TTC549 (cell line): ENCODE data around the gene ABL2.
A peak's percentile ranks its signal among the peaks of the same experiment; 100 is the strongest.
"Not testable (repeated sequence)": the region's sequence is repeated elsewhere in the genome, so short reads cannot be mapped to it uniquely, and the experiment has no call there.

Source experiments
- FAIRE-seq: peaks from 2 replicates; lab custom pipeline; 2012; peaks lifted over from hg19 to GRCh38; lab: Jason Lieb, UNC

Gene ABL2

DNA sequence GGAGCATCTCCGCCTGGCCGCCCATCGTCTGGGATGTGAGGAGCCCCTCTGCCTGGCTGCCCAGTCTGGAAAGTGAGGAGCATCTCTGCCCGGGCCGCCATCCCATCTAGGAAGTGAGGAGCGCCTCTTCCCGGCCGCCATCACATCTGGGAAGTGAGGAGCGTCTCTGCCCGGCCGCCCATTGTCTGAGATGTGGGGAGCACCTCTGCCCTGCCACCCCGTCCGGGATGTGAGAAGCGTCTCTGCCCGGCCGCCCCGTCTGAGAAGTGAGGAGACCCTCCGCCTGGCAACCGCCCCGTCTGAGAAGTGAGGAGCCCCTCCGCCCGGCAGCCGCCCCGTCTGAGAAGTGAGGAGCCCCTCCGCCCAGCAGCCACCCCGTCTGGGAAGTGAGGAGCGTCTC, 94.3 kb downstream of the ABL2 start:
- not testable (repeated sequence) for FAIRE-seq

DNA sequence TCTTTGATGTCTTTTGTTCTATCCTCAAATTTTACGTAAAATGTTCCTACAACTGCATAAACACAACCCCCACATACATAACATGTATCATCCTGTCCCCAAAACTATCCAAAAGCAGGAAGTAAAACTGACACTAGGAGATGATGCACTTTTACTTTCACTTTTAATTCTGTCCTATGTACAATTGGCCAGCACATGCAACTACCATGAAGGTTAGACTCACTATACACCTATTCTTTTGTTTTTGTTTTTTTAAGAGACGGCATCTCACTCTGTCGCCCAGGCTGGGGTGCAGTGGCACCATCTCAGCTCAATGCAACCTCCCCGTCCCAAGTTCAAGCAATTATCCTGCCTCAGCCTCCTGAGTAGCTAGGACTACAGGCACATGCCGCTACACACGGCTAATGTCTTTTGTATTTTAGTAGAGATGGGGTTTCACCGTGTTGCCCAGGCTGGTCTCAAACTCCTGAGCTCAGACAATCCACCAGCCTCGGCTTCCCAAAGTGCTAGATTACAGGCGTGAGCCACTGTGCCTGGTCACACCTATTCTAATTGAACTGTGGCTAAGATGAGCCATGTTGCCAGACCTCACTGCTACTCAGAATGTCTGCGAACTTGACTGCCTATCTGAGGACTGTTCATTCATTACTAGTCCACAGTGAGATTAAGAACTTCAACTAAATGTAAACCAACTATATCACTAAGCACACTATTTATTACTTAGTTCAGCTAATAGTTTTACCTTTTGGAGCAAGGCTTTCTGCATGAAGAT, 99.6 kb downstream of the ABL2 start:
- no peak for FAIRE-seq

DNA sequence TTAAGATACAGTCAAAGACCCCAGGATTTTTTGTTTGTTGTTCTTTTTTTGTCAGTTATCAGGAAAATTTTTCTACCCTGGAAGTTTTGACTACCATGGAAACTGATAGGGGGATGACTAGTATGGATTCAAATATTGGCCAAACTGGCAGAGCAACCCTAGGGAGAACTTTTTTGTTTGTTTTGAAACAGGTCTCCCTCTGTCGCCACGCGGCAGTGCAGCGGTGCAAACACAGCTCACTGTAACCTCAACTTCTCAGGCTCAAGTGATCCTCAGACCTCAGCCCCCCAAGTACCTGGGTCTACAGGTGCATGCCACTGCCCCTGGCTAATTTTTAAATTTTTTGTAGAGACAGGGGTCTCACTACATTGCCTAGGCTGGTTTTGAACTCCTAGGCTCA, 101.0 kb downstream of the ABL2 start:
- FAIRE-seq = no peak

DNA sequence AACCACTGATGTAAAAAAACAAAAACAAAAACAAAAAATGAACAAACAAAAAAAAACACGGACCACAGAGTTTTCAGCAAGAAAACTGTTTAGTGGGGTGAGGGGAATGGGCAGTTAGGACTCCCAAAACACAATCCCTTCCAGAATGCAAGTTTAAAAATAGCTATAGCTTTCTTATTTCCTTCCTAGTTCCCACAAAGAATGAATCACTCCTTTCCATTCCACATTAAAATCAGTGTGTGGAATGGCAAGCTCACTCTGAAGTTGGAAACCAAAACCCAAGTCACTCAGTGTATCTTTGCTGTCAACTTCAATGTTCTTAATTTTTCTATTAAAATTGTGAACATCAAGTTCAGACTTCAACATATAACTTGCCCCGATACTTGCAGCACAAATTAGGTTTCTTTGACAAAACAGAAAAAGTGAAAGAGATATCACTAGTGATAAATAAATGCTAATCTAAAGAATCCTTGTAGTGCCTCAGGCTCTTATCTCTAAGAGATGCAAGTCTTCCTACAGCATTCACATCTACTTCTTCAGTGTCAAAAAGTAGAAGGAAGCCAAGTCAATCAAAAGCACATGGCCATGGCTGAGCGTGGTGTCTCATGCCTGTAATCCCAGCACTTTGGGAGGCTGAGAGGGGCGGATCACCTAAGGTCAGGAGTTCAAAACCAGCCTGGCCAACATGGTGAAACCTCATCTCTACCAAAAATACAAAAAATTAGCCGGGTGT, 102.1 kb downstream of the ABL2 start:
- no peak for FAIRE-seq

DNA sequence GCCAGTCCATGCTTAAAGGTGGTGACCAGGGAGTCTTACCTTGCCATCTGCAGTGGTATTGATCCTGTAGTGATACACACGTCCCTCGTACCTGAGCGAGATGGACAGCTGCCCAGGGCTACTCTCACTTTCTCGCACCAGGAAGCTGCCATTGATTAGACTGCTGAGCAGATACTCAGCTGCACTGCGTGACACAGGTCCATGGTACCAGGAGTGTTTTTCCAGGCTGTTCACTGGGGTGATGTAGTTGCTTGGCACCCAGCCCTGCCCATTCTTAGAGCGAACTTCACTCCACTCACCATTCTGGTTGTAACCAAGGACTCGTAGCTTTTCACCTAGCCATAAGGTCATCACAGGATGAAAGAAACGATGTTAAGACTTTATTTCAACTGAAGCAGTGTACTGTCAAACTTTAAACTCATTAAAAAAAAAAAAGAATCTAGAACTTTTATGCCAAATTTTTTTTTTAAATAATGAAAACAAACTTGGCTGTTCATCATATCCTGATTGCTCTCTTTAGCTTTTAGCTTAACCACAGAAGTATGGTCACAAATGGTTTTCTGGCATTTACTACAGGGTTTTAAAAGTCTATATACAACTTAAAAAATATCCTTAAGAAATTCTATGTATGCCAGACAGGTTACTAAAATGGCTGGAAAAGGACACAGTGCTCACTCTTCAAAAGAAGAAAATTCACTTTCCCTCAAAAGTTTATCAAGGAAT, 103.0 kb downstream of the ABL2 start:
- no peak for FAIRE-seq

DNA sequence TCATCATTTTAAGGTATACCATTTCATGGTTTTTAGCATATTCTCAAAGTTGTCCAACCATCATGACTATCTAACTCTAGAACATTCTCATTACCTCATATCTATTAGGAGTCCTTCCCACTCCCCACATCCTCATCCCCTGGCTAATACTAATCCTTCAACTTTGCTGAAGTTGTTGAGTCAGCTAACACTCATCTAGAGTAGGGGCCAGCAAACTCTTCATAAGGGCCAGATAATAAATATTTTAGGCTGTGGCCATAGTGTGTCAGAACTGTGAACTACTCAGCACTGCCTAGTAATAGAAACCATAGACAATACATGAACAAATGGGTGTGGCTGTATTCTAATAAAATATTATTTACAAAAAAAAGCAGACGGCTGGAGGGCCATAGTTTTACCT, 104.6 kb downstream of the ABL2 start:
- FAIRE-seq = no peak

DNA sequence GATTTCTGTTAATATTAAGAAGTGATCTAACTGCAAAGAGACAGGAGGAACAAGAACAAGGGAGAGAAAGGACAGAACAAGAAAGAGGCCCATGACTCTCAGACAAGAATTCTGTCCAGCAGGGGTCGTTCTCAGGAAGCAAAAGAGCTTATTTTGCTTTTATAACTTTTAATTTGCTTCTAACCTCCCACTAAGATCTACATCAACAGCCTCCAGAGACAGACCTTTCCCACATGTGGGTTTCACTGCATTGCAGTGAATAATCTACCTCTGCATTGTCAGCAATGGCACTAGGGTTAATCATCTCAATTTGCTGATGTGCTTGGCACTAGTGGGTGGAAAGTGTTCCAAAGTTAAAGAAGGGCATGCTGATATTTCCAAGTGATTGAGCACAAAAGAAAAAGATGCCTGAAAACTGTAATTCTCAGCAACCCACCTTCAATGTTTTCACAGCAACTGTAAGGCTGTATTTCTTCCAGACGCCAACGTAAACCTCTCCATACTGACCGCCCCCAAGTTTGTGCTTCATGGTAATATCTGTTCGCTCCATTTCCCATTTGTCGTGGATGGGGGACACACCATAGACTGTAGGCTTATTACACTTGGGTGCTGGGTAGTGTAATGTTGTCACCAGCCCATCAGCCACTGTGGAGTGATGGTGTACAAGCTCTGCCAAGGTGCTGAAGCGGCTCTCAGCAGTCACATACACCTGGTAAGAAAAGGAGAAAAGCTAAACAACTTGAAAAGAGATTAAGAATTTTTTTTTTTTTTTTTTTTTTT, 108.1 kb downstream of the ABL2 start:
- FAIRE-seq = peak; percentile 92

DNA sequence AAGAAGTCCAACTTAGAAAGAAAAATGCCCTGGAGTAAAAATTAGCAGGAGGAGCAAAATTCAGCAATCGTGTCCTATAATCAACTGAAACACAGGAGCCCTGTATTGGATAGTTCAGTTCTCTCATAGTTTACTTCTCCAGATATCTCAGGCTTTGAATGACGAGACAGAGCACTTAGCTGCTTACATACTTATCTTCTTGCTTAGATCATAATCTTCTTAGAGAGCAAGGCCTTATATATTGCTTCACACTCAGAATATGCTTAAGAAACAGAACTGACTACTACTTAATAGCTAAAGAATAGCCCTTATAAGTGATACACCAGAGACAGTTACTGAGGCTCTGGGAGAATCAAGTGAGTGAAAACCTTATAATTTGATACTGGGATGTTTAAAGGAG, 108.7 kb downstream of the ABL2 start:
- no peak for FAIRE-seq

DNA sequence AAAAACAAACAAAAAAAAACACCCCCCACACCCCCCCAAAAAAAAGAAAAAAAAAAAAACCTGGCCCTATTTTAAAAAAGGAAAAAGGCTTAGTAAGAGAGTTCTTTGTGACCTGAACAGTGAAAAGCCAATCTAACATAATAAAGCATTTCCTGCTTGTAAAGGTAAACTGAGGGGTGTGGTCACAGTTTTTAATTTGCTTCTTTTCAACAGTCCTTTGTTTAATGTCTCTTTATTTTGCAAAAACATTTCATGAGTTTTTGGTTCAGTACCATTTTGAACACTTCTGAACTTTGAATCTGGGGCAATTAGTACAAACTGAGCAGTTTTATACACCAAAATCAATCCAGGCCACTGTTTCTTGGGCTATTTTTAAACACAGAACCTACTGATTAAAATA, 110.0 kb downstream of the ABL2 start:
- FAIRE-seq = no peak

DNA sequence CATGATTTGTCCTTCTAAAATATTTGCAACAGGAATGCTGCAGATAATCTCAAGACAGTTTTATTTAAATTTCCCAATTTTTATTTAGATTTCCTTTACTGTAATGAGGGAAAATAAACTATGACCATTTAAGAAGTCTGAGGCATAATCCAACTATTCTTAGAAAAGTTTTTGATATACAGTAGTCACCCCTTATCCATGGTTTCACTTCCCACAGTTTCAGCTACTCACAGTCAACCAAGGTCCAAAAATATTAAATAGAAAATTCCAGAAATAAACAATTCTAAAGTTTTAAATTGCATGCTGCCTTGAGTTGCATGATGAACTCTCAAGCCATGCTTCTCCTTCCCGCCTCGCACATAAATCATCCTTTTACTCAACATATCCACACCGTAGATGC, 114.3 kb downstream of the ABL2 start:
- peak; percentile 13 for FAIRE-seq

DNA sequence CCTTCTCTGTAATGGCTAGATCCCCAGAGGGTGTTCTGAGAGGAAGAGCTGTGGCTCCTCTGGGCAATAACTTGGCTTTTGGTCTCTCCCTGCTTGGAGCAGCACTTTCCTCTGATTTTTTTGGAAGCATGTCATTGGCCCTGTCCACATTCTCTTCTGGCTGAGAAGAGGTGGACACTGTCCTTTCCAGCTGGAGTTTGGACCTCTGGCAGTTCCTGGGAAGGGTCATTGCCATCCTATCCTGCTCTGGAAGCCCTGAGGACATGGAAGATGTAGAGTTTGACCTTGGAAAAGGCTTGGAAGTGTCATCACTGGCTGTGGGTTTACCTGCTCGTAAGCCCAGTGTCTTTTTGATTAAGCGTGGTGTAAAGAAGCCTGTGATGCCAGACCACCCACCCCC, 120.8 kb downstream of the ABL2 start:
- FAIRE-seq = no peak

DNA sequence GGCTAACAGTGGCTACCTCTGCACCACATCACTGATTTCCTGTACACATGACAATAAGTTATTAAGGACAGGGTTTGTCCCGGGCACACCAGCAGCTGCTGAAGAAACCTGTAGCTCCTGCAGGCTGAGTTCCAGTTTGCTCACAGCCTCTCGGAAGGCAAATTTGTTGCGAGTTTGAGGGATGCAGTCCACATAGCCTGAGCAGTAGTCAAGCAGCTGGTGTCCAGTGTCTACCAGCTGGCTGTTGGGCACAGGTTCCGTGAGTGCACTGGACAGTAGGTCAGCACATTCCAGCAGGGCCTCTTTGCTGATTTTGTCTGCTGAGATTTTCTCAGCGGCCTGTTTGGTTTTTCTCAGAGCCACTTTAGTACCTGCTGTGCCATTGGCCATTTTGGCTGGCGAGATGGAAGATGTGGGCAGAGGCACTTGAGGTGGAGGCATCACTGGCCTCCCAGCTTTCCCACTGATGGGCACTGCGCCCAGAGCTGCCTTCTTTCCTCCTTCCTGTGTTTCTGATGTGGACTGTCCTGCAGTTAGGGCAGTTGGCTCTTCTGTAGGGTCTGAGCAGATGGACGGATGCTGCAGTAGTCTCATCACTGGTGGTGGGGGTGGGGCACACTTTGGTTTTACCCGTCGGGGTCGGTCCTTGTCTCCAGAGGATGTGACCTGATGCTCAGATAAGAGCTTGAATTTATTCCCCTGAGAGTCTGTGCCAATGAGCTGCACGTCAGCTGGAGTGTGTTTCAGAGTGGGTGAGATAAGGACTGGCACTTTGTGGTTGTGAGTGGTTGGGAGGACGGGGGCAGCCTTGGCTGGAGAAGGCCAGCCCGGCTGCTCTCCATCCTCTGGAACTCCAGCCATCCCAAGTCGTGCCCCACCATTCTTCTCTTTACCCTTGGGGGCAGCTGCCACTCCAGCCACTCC, 121.5 kb downstream of the ABL2 start:
- no peak for FAIRE-seq

DNA sequence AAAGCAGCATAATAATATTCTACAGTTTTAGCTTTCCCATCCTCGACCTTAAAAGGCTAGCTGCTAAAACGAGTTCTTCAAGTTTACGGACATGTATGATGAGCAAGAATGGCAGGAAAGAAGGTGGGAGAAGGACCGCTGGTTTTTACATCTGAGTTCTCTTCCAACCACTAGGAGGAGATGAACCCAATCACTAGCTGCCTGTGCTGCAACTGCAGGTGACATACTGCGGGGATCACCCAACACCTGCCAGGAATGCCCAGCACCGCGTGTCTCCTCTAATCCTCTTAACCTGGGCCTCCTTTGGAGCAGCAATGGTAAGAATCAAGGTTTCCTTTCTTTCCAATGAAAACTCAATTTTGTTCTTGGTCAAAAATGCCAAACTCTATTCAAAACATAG, 124.1 kb downstream of the ABL2 start:
- no peak for FAIRE-seq

DNA sequence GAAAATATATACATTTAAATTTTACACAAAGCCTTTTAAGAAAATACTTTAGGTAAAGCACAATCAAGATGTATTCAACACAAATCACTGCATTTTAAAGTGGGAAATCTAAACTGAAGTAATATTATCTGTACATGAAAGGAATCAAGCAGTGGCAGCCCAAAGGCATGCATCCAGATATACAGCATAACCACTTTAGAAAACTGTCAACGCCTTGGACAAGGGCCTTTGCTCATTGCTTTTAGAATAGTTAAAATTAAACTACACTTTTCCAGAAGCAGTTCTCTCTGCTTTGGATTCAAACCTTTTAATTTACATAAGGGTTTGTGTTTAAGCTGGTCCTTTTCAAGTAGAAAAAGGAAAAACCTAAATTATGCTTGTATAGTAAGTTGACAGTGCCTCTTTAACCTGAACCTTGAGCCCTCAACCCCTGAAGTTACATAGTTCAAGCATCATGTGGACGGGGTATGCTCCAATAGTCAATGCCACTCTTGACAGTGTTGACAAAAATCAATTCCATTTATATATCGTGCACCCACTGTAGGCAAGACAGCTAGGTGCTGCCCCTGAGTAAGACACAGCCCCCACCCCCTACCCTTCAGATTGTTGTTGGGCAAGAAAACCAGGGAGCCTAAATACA, 124.7 kb downstream of the ABL2 start:
- FAIRE-seq = no peak

DNA sequence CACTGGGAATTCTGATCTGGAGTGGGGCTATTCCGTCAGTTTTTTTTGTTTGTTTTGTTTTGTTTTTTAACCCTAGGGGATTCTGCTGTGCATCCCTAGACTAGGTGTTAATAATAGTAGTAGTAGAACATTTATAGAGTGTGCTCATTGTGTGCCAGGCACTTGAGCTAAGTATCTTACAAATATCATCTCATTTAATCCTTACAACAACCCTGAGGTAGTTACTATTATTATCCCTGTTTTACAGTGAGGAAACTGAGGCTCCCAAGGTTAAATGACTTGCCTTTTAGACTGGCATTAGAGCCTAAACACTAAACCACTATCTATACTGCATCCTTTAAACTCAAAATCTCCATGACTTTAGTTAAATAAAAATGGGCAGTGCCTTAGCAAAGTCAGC, 125.5 kb downstream of the ABL2 start:
- FAIRE-seq = no peak

DNA sequence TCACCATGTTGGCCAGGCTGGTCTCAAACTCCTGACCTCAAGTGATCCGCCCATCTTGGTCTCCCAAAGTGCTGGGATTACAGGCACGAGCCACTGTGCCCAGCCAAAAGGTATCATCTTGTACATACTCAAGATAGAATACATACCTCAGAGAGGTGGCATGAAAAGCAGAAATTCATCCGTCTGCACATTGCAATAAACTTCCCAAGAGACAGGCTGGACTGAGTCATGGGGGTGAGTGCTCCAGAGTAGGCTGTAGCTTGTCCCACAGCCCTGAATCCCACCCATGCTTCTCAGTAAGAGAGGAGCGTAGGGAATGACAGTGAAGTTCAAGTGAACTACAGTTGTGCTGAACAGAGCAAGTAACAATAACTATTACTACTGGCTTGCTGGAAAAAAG, 127.9 kb downstream of the ABL2 start:
- FAIRE-seq = no peak

DNA sequence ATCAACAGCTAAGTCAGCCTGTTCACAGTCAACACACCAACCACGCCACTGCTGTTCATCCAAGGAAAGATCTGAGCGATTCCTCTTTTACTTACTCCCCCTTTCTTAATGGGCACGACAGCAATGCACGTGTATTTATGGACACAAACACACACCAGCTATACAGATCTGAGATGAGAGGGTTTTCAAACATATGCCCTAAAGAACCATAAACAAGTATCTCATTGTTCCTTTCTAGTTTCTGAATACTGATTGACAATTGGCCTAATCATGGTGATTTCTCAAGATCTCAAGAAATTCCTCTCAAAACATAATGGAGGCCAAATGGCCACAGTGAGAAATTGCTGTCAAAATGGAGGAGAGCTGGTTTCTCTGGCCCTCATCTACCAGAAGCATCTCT, 129.6 kb downstream of the ABL2 start:
- no peak for FAIRE-seq

DNA sequence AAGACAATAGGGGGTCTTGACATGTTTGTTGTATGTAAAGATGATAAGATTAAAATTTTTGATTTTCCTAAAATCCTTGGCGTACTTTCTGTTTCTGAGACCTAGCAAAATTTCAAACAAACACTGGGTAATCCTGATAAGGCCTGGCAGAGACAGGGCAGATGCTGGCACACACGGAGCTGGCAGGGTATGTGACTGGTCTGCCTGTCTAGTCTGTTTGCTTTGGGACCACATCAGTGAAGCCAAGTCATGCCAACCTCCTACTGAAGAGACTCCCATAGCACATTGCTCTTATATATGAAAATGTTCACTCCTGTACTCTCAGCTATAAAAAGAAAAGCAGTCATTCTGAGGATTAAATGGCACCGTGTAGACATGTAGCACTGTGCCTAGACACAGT, 133.6 kb downstream of the ABL2 start:
- no peak for FAIRE-seq

DNA sequence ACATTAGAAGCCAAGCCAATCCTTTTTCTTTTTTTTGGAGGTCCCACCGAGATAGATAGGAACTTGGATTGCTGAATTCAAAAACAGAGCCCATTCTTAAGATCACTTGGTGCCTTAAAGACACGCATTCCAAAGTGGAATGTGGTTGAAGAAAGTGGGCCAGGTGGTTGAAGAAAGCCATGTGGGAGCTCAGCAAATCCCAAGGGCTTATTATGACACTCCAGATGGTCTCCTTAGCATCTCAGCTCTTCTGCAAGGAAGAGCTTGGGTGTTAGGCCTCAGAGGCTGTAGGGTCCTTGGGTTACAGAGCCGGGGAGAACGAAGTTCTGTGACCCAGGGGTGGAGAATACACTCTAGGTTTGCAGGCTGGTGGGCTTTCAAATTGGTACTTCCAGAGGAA, 134.1 kb downstream of the ABL2 start:
- FAIRE-seq = no peak

DNA sequence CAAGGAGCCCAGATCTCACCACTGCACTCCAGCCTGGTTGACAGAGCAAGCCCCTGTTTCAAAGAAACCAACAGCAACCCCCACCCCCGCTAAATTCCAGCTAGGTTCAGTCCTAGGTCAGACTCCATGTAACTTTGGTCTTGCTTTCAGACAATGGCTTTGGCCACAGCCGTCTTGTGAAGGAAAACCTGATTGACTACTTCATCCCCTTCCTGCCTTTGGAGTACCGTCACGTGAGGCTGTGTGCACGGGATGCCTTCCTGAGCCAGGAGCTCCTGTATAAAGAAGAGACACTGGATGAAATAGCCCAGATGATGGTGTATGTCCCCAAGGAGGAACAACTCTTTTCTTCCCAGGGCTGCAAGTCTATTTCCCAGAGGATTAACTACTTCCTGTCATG, 134.7 kb downstream of the ABL2 start:
- no peak for FAIRE-seq

DNA sequence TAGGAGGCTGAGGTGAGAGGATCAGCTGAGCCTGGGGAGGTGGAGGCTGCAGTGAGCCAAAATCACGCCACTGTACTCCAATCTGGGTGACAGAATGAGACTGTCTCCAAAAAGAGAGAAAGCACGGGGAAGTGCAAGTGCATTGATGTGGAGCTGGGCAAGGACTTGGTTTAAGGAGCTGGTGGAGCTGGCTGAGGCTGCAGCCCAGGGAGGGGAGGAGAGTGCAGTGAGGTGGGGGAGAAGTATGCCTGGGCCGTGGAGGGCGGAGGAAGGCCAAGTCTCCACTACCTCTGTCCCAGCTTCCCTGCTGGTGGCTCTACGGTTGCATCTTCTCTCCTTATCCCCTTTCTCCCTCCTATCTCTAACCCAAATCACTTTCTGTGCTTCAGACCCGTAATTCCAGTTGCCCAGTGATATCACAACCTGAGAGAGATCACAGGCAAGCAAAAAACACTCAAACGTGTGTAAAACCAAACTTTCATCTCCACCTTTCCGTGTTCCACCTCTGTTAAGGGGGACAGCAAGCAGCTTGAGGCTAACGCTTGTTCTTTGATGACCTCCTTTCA, 136.5 kb downstream of the ABL2 start:
- no peak for FAIRE-seq
